ENCODE results near the gene ITGB6. TPM values are rescaled to one million over a fixed set of nuclear protein-coding genes. Genes with fewer than 3 reads are reported as not detected.

The ITGB6 gene
- total RNA-seq, 1 experiment from 2014 or later: 84.8 TPM

GRCh38 chr2:160210599-160211138 is 10.6 kb upstream of the ITGB6 start:
- H3K27me3 Mint-ChIP-seq (ENCODE audit: unreplicated experiment): no peaks in the 10 kb centered on the region
- no peaks in the 10 kb centered on the region for H3K9me3 Mint-ChIP-seq (ENCODE audit: low read depth, unreplicated experiment)
- intact Hi-C loops (cut with micrococcal nuclease; ENCODE audit: unreplicated experiment): loop anchor here (2.0 to 5.0 kb wide), 2 partner anchors 42 to 100 kb away; no protein-coding TSS in a partner anchor
- H3K4me3 Mint-ChIP-seq (ENCODE audit: low read depth, unreplicated experiment): peak overlapping the region; percentile 12
- peaks cover 26% of the 10 kb centered on the region for H3K36me3 Mint-ChIP-seq (ENCODE audit: insufficient read depth, unreplicated experiment)
- H3K27ac Mint-ChIP-seq (ENCODE audit: unreplicated experiment): peak overlapping the region; percentile 84
- DNase-seq: peak; percentile 92
- H3K4me1 Mint-ChIP-seq (ENCODE audit: low read depth, unreplicated experiment): peaks cover 76% of the 10 kb centered on the region
- CTCF ChIA-PET: interaction anchor here (1.1 to 3.5 kb wide), 3 partner anchors 41 to 60 kb away, joined by 3 to 29 read pairs (median 5); no protein-coding TSS in a partner anchor
- TF ChIP-seq, protein P1, sequence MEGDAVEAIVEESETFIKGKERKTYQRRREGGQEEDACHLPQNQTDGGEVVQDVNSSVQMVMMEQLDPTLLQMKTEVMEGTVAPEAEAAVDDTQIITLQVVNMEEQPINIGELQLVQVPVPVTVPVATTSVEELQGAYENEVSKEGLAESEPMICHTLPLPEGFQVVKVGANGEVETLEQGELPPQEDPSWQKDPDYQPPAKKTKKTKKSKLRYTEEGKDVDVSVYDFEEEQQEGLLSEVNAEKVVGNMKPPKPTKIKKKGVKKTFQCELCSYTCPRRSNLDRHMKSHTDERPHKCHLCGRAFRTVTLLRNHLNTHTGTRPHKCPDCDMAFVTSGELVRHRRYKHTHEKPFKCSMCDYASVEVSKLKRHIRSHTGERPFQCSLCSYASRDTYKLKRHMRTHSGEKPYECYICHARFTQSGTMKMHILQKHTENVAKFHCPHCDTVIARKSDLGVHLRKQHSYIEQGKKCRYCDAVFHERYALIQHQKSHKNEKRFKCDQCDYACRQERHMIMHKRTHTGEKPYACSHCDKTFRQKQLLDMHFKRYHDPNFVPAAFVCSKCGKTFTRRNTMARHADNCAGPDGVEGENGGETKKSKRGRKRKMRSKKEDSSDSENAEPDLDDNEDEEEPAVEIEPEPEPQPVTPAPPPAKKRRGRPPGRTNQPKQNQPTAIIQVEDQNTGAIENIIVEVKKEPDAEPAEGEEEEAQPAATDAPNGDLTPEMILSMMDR (IDR thresholded peaks at IDR 0.05; ENCODE audit: unreplicated experiment): peak; percentile 83
- BruUV-seq (replicated peaks): no TSS peak

- intact Hi-C loops (cut with micrococcal nuclease; ENCODE audit: unreplicated experiment): loop anchor here (2.0 to 5.0 kb wide), 3 partner anchors 33 to 63 kb away; no protein-coding TSS in a partner anchor
- peaks cover 73% of the 10 kb centered on the region for H3K4me1 Mint-ChIP-seq (ENCODE audit: low read depth, unreplicated experiment)
Measured at GRCh38 chr2:160209516-160209856, 9.4 kb upstream of the ITGB6 start.

GRCh38 chr2:160208655-160209515 is 8.8 kb upstream of the ITGB6 start:
- no peaks in the 10 kb centered on the region for H3K9me3 Mint-ChIP-seq (ENCODE audit: low read depth, unreplicated experiment)
- TF ChIP-seq, protein P1 (IDR thresholded peaks at IDR 0.05; ENCODE audit: unreplicated experiment): no peak
- H3K4me1 Mint-ChIP-seq (ENCODE audit: low read depth, unreplicated experiment): peaks cover 73% of the 10 kb centered on the region
- no TSS peak for BruUV-seq (replicated peaks)
- peak overlapping the region; percentile 96 for H3K27ac Mint-ChIP-seq (ENCODE audit: unreplicated experiment)
- CTCF ChIA-PET: interaction anchor here (0.6 to 3.5 kb wide), 8 partner anchors 16 to 132 kb away, joined by 3 to 29 read pairs (median 4); no protein-coding TSS in a partner anchor
- DNase-seq: no peak
- peak overlapping the region; percentile 38 for H3K4me3 Mint-ChIP-seq (ENCODE audit: low read depth, unreplicated experiment)
- H3K36me3 Mint-ChIP-seq (ENCODE audit: insufficient read depth, unreplicated experiment): peaks cover 30% of the 10 kb centered on the region
- intact Hi-C loops (cut with micrococcal nuclease; ENCODE audit: unreplicated experiment): loop anchor here (1.0 to 5.0 kb wide), 4 partner anchors 17 to 63 kb away; no protein-coding TSS in a partner anchor
- no peaks in the 10 kb centered on the region for H3K27me3 Mint-ChIP-seq (ENCODE audit: unreplicated experiment)

More at GRCh38 chr2:160209516-160209856, 9.4 kb upstream of the ITGB6 start:
- Mint-ChIP-seq H3K4me3 (ENCODE audit: low read depth, unreplicated experiment) (no peak overlapping the region), H3K27ac (ENCODE audit: unreplicated experiment) (peak overlapping the region; percentile 96), H3K9me3 (ENCODE audit: low read depth, unreplicated experiment) (no peaks in the 10 kb centered on the region), H3K27me3 (ENCODE audit: unreplicated experiment) (no peaks in the 10 kb centered on the region), H3K36me3 (ENCODE audit: insufficient read depth, unreplicated experiment) (peaks cover 30% of the 10 kb centered on the region)
- CTCF ChIA-PET: interaction anchor here (0.8 to 3.5 kb wide), 5 partner anchors 10 to 61 kb away, joined by 3 to 29 read pairs (median 5); no protein-coding TSS in a partner anchor
- BruUV-seq (replicated peaks): no TSS peak
- TF ChIP-seq, protein P1 (IDR thresholded peaks at IDR 0.05; ENCODE audit: unreplicated experiment): no peak
- no peak for DNase-seq

DNA sequence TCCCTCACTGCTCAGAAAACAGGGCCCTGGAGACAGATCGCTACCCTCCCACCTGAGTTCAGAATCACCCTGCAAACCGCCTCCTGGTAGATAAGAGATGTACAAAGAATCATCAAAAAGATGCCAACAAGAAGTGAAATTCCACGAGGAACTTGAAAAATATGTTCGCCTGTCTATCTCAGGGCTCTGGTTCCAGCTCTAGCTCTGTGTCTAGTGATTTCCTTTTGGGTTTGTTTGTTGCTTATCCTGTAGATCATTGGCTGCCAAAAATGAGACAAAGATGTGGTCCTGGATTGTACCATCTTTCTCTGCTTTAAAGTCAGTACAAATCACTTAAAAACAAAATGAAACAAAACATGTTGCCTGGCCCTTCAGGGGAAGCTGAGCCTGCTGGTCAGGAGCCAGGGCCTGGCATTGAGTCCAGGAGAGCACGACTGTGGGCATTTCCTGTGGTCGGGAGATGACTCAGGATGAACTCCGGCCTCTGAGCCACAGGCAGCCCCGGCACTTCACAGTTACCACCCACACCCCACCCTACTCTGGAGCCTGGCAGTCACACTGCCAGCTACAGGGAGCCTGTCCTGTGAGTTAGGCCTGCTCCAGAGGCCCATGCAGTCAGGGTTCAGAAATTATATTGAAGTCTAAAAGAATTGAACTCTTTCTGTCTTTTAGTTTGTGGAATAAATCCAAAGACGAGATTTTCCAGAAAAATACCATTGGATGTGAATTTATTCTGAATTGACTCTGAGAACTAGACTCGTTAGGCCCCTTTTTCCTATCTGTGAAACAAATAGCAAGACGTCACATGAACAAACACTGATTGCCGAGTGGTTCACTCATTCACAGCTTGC is 8.0 kb upstream of the ITGB6 start:
- Mint-ChIP-seq H3K9me3 (ENCODE audit: low read depth, unreplicated experiment) (no peaks in the 10 kb centered on the region), H3K4me1 (ENCODE audit: low read depth, unreplicated experiment) (peaks cover 73% of the 10 kb centered on the region), H3K27me3 (ENCODE audit: unreplicated experiment) (no peaks in the 10 kb centered on the region), H3K27ac (ENCODE audit: unreplicated experiment) (peak overlapping the region; percentile 96), H3K36me3 (ENCODE audit: insufficient read depth, unreplicated experiment) (peaks cover 30% of the 10 kb centered on the region), H3K4me3 (ENCODE audit: low read depth, unreplicated experiment) (peak overlapping the region; percentile 59)
- DNase-seq: peak; percentile 94
- intact Hi-C loops (cut with micrococcal nuclease; ENCODE audit: unreplicated experiment): loop anchor here (1.0 to 5.0 kb wide), 4 partner anchors 18 to 64 kb away; no protein-coding TSS in a partner anchor
- CTCF ChIA-PET: interaction anchor here (0.6 to 3.5 kb wide), 8 partner anchors 10 to 131 kb away, joined by 3 to 29 read pairs (median 4); no protein-coding TSS in a partner anchor
- TSS peak; percentile 61 for BruUV-seq (replicated peaks)
- TF ChIP-seq, protein P1 (IDR thresholded peaks at IDR 0.05; ENCODE audit: unreplicated experiment): no peak

Measured in Calu3 (cell line).